ENCODE results near the gene DENND2C. TPM values are rescaled to one million over a fixed set of nuclear protein-coding genes. Genes with fewer than 3 reads are reported as not detected.

Gene DENND2C
- total and polyA plus RNA-seq, 12 donors: 0.91 to 4.2 (median 1.9) TPM

- 87 to 90% (median 89%) methylated on average over 2 of the region's 2 CpGs for WGBS, 4 donors
- Histone ChIP-seq H3K9me3 (replicated peaks in 1 of 3) (no peaks in the 10 kb centered on the region), H3K4me3 (no peak overlapping the region), H3K4me1 (replicated peaks in 1 of 2) (no peaks in the 10 kb centered on the region), H3K27ac (no peak overlapping the region), H3K36me3 (replicated peaks in 1 of 2) (no peaks in the 10 kb centered on the region), H3K27me3 (no peaks in the 10 kb centered on the region)
- intact Hi-C loops (cut with DNase I): no loop called here
- no peak for DNase-seq
- TF ChIP-seq POLR2A (IDR thresholded peaks at IDR 0.05) (no peak), CTCF (IDR thresholded peaks at IDR 0.05) (no peak)
These were observed 60.0 kb downstream of the DENND2C start for GRCh38 chr1:114609826-114610225.

- H3K4me3 ChIP-seq: no peak overlapping the region
- TF ChIP-seq CTCF (IDR thresholded peaks at IDR 0.05) (no peak), POLR2A (IDR thresholded peaks at IDR 0.05) (no peak)
- intact Hi-C loops (cut with DNase I): no loop called here
- H3K27ac ChIP-seq: no peak overlapping the region
- no peaks in the 10 kb centered on the region for H3K36me3 ChIP-seq (replicated peaks in 1 of 2)
- no peaks in the 10 kb centered on the region for H3K27me3 ChIP-seq
- no peaks in the 10 kb centered on the region for H3K4me1 ChIP-seq (replicated peaks in 1 of 2)
- 90 to 95% (median 93%) methylated on average over 3 of the region's 3 CpGs for WGBS, 4 donors
- H3K9me3 ChIP-seq (replicated peaks in 1 of 3): no peaks in the 10 kb centered on the region
- no peak for DNase-seq
These were observed 60.8 kb downstream of the DENND2C start for GRCh38 chr1:114609026-114609425.

DNA sequence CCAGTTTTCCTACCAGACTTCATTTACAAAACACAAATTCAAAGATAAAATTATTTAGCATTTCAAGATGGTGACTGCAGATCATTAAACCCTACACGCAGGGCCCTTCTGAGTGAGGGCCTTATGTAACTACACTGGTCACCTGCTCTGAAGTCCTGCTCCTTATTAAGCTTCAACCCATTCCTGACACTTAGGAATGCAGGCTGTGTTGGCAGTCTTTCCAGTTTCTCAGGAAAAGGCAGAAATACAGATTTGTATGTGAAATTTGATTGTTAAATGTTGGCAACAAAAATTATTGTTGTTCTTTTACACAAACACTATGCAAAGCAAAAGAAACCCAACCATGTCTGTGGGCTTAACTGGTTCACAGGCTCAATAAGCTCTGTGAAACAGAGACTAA is 62.6 kb downstream of the DENND2C start:
- intact Hi-C loops (cut with DNase I): no loop called here
- no peak overlapping the region for H3K27ac ChIP-seq
- H3K4me3 ChIP-seq: no peak overlapping the region
- DNase-seq: no peak
- no peaks in the 10 kb centered on the region for H3K36me3 ChIP-seq (replicated peaks in 1 of 2)
- no peaks in the 10 kb centered on the region for H3K4me1 ChIP-seq (replicated peaks in 1 of 2)
- WGBS, 4 donors: 63 to 91% (median 88%) methylated on average over 1 of the region's 1 CpG
- TF ChIP-seq POLR2A (IDR thresholded peaks at IDR 0.05): no peak
- TF ChIP-seq CTCF (IDR thresholded peaks at IDR 0.05): no peak
- no peaks in the 10 kb centered on the region for H3K27me3 ChIP-seq
- no peaks in the 10 kb centered on the region for H3K9me3 ChIP-seq (replicated peaks in 1 of 3)

GRCh38 chr1:114597949-114598348 is 71.9 kb downstream of the DENND2C start:
- TF ChIP-seq POLR2A (IDR thresholded peaks at IDR 0.05) (no peak), CTCF (IDR thresholded peaks at IDR 0.05) (no peak)
- no peak for DNase-seq
- WGBS, 4 donors: 83 to 96% (median 93%) methylated on average over 1 of the region's 1 CpG
- no peaks in the 10 kb centered on the region for H3K27me3 ChIP-seq
- intact Hi-C loops (cut with DNase I): no loop called here
- no peaks in the 10 kb centered on the region for H3K9me3 ChIP-seq (replicated peaks in 1 of 3)
- H3K36me3 ChIP-seq (replicated peaks in 1 of 2): no peaks in the 10 kb centered on the region
- H3K4me1 ChIP-seq (replicated peaks in 1 of 2): no peaks in the 10 kb centered on the region
- H3K27ac ChIP-seq: no peak overlapping the region
- H3K4me3 ChIP-seq: no peak overlapping the region

Data from adrenal gland (tissue), 12 donors.